Duodenal mucosa (tissue), 2 donors: ENCODE results near the gene ERICH4.
"Not testable (repeated sequence)": the region's sequence is repeated elsewhere in the genome, so short reads cannot be mapped to it uniquely, and the experiment has no call there.

Source experiments
- H3K27ac ChIP-seq: one replicate; pipeline ENCODE4 v1.7.0; 2013; ENCODE audit warnings: low read depth, low read length
- H3K27me3 ChIP-seq, 2 donors: one replicate each; pipeline ENCODE4 v1.7.0; 2013; ENCODE audit warnings: low read length in 2 of 2, control low read depth in 1 of 2; ENCODE audit not compliant: insufficient read depth in 2 of 2, control insufficient read depth in 1 of 2
- H3K36me3 ChIP-seq, 2 donors: one replicate each; pipeline ENCODE4 v1.7.0; 2013; ENCODE audit warnings: low read length in 2 of 2, control low read depth in 1 of 2; ENCODE audit not compliant: insufficient read depth in 2 of 2, control insufficient read depth in 1 of 2
- H3K4me1 ChIP-seq, 2 donors: one replicate each; pipeline ENCODE4 v1.7.0; 2013; ENCODE audit warnings: low read length in 2 of 2, control low read depth in 1 of 2; ENCODE audit not compliant: insufficient read depth in 2 of 2, control insufficient read depth in 1 of 2
- H3K4me3 ChIP-seq, 2 donors: one replicate each; pipeline ENCODE4 v1.7.0; 2013; ENCODE audit warnings: low read length in 2 of 2, low read depth in 1 of 2
- H3K9ac ChIP-seq, 2 donors: one replicate each; pipeline ENCODE4 v1.7.0; 2013; ENCODE audit warnings: low read length in 2 of 2, low read depth in 1 of 2
- H3K9me3 ChIP-seq, 2 donors: one replicate each; pipeline ENCODE4 v1.7.0; 2013; ENCODE audit warnings: low read length in 2 of 2, control low read depth in 1 of 2; ENCODE audit not compliant: control insufficient read depth in 1 of 2

ERICH4 gene

GRCh38 chr19:41447732-41448332 lies 4.9 kb downstream of the ERICH4 start:
- H3K9ac ChIP-seq: no peak overlapping the region
- peaks cover 2 to 4% of the 10 kb centered on the region in 2 donors for H3K4me1 ChIP-seq
- no peak overlapping the region for H3K4me3 ChIP-seq
- H3K36me3 ChIP-seq: no peaks in the 10 kb centered on the region
- no peaks in the 10 kb centered on the region for H3K9me3 ChIP-seq
- no peak overlapping the region for H3K27ac ChIP-seq
- peaks cover 0 to 4% of the 10 kb centered on the region in 2 donors for H3K27me3 ChIP-seq

- no peaks in the 10 kb centered on the region for H3K9me3 ChIP-seq
- H3K4me3 ChIP-seq: peak overlapping the region in 1 of 2 donors; percentile 41
- no peaks in the 10 kb centered on the region for H3K4me1 ChIP-seq
- no peaks in the 10 kb centered on the region for H3K36me3 ChIP-seq
- H3K27me3 ChIP-seq: peaks cover 0 to 4% of the 10 kb centered on the region in 2 donors
- H3K27ac ChIP-seq: no peak overlapping the region
- no peak overlapping the region for H3K9ac ChIP-seq
These were observed 6.3 kb downstream of the ERICH4 start for GRCh38 chr19:41449079-41449864.

- H3K27me3 ChIP-seq: peaks cover 0 to 4% of the 10 kb centered on the region in 2 donors
- H3K4me3 ChIP-seq: no peak overlapping the region
- no peak overlapping the region for H3K9ac ChIP-seq
- H3K4me1 ChIP-seq: no peaks in the 10 kb centered on the region
- no peaks in the 10 kb centered on the region for H3K9me3 ChIP-seq
- no peak overlapping the region for H3K27ac ChIP-seq
- no peaks in the 10 kb centered on the region for H3K36me3 ChIP-seq
These were observed 6.9 kb downstream of the ERICH4 start for GRCh38 chr19:41449865-41450178.

GRCh38 chr19:41452584-41453275 lies 9.8 kb downstream of the ERICH4 start:
- H3K4me1 ChIP-seq: no peaks in the 10 kb centered on the region
- no peak overlapping the region for H3K9ac ChIP-seq
- H3K9me3 ChIP-seq: no peaks in the 10 kb centered on the region
- no peaks in the 10 kb centered on the region for H3K36me3 ChIP-seq
- H3K27me3 ChIP-seq: no peaks in the 10 kb centered on the region
- no peak overlapping the region for H3K27ac ChIP-seq
- no peak overlapping the region for H3K4me3 ChIP-seq

- H3K27me3 ChIP-seq: peaks cover 0 to 3% of the 10 kb centered on the region in 2 donors
- H3K4me1 ChIP-seq: no peaks in the 10 kb centered on the region
- H3K36me3 ChIP-seq: no peaks in the 10 kb centered on the region
- no peak overlapping the region for H3K4me3 ChIP-seq
- H3K9me3 ChIP-seq: no peaks in the 10 kb centered on the region
- no peak overlapping the region for H3K9ac ChIP-seq
- H3K27ac ChIP-seq: no peak overlapping the region
These were observed 13.0 kb downstream of the ERICH4 start for GRCh38 chr19:41455936-41456335.

GRCh38 chr19:41456342-41456918 lies 13.5 kb downstream of the ERICH4 start:
- Histone ChIP-seq H3K36me3 (no peaks in the 10 kb centered on the region), H3K4me3 (no peak overlapping the region), H3K9ac (no peak overlapping the region), H3K27ac (no peak overlapping the region), H3K4me1 (no peaks in the 10 kb centered on the region), H3K27me3 (peaks cover 0 to 3% of the 10 kb centered on the region in 2 donors), H3K9me3 (no peaks in the 10 kb centered on the region)

- no peak overlapping the region for H3K4me3 ChIP-seq
- no peaks in the 10 kb centered on the region for H3K4me1 ChIP-seq
- no peak overlapping the region for H3K9ac ChIP-seq
- no peaks in the 10 kb centered on the region for H3K9me3 ChIP-seq
- peaks cover 0 to 3% of the 10 kb centered on the region in 2 donors for H3K27me3 ChIP-seq
- H3K36me3 ChIP-seq: no peaks in the 10 kb centered on the region
- H3K27ac ChIP-seq: no peak overlapping the region
These were observed 14.3 kb downstream of the ERICH4 start for GRCh38 chr19:41457241-41457640.

- Histone ChIP-seq H3K4me1 (peaks cover 0 to 3% of the 10 kb centered on the region in 2 donors), H3K27ac (no peak overlapping the region)
These were observed 19.5 kb downstream of the ERICH4 start for GRCh38 chr19:41462497-41462896.

GRCh38 chr19:41463257-41464256 lies 20.6 kb downstream of the ERICH4 start:
- not testable (repeated sequence) for H3K27me3 ChIP-seq, H3K27ac ChIP-seq, H3K4me1 ChIP-seq, H3K36me3 ChIP-seq, H3K9me3 ChIP-seq, H3K9ac ChIP-seq, H3K4me3 ChIP-seq

More at GRCh38 chr19:41462497-41462896, 19.5 kb downstream of the ERICH4 start:
- no peak overlapping the region for H3K9ac ChIP-seq
- no peak overlapping the region for H3K4me3 ChIP-seq
- H3K27me3 ChIP-seq: peaks cover 3 to 7% of the 10 kb centered on the region in 2 donors
- H3K9me3 ChIP-seq: no peaks in the 10 kb centered on the region
- no peaks in the 10 kb centered on the region for H3K36me3 ChIP-seq
